ENCODE data around the gene SYT3.
A peak's percentile ranks its signal among the peaks of the same experiment; 100 is the strongest.

SYT3 gene, protein sequence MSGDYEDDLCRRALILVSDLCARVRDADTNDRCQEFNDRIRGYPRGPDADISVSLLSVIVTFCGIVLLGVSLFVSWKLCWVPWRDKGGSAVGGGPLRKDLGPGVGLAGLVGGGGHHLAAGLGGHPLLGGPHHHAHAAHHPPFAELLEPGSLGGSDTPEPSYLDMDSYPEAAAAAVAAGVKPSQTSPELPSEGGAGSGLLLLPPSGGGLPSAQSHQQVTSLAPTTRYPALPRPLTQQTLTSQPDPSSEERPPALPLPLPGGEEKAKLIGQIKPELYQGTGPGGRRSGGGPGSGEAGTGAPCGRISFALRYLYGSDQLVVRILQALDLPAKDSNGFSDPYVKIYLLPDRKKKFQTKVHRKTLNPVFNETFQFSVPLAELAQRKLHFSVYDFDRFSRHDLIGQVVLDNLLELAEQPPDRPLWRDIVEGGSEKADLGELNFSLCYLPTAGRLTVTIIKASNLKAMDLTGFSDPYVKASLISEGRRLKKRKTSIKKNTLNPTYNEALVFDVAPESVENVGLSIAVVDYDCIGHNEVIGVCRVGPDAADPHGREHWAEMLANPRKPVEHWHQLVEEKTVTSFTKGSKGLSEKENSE

DNA sequence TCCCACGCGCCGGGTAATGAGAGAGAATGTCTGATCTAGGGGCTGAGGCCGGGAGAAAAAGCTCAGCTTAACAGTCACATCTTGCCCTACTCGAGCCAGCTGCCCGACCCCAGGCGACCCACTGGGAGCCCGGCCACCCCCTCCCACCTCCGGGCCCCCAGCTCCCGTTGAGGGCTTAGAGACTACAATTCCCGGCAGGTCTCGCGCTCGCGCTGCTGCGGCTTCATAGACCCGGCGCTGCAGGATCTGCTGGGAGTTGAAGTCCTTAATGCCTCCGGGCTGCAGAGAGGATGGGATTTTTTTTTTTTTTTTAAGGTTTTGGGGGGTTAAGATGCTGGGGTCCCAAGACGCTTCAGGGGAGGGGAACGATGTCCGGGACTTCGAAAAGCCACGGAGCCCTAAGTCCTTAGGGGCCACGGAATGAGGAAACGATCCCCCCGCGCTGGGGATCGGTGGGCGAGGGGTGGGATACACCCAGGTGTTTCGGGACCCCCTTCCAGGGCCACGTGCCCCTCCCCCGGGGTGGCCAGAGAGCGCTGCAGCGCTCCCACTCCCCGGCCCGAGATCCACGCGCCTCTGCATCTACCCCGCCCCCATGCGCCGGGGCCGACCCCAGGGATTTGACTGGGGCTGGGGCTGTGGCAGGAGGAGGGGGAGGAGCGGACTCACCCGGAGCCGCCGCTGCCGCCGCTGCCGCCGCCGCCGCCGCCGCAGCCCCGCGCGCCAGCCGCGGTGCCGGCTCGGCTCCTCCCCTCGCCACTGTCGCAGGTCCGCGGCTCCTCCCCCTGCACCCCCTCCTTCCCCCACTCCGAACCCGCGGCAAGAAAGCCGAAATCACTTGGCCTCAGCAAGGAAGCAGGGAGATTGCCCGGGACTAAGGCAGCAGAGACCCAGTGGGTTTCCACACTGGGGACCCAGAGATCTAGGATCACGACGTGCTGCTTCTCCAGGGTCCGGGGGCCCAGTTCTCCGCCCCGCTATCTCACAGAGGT, at the start of gene SYT3:
TSS of gene SYT3 (minus strand) at position 761 of the 992 bp plus-strand sequence. CDS start 2,470 bp downstream, outside the sequence.
- ChIA-PET POLR2A (interaction anchor here (0.6 kb wide), 2 partner anchors 10 to 19 kb away, joined by 3 to 4 read pairs; partner anchors contain the start of gene C19orf81), CTCF (no interaction called here)
- TF ChIP-seq ZNF384 (IDR thresholded peaks at IDR 0.05) = peak; percentile 94
- TF ChIP-seq L3MBTL2 (conservative IDR thresholded peaks at IDR 0.05) = peak; percentile 62
- peak; percentile 90 for TF ChIP-seq SUZ12 (IDR thresholded peaks at IDR 0.05)
- no peak for TF ChIP-seq FOXA1 (IDR thresholded peaks at IDR 0.05)
- peak; percentile 82 for DNase-seq (ENCODE audit: extremely low spot score)

DNA sequence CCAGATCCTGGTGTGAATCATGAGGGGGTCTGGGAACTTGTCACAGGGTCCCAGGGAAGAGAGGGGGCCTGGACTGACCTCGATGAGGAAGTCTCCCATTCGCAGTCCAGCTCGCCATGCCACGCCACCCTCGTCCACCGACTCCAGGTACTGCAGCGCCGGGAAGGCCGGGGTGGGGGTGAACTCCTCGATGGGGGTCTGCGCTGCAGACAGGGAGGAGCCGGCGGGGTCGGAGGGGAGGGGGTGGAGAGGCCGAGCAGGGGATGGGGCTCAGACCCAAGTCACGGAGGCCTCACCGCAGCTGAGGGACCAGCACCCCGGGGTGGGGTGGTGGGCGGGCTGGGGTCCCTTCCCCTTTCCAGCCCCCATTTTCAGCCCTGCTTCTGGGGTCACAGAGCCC, 49.1 kb upstream of the SYT3 start:
- POLR2A ChIA-PET = no interaction called here
- TF ChIP-seq ZNF384 (IDR thresholded peaks at IDR 0.05) = no peak
- no peak for TF ChIP-seq ARNT (IDR thresholded peaks at IDR 0.05)
- TF ChIP-seq ELF4 (IDR thresholded peaks at IDR 0.05) = no peak
- TF ChIP-seq BHLHE40 (IDR thresholded peaks at IDR 0.05; ENCODE audit: borderline replicate concordance) = no peak
- TF ChIP-seq SUZ12 (IDR thresholded peaks at IDR 0.05) = no peak
- TF ChIP-seq SP1 (IDR thresholded peaks at IDR 0.05) = no peak
- no peak for TF ChIP-seq LEF1 (IDR thresholded peaks at IDR 0.05; ENCODE audit: borderline replicate concordance)
- no peak for TF ChIP-seq TARDBP (IDR thresholded peaks at IDR 0.05)
- no peak for TF ChIP-seq FOXK2 (IDR thresholded peaks at IDR 0.05)
- no peak for TF ChIP-seq HDGF (IDR thresholded peaks at IDR 0.05; ENCODE audit: borderline replicate concordance)
- no peak for TF ChIP-seq FOXA1 (IDR thresholded peaks at IDR 0.05)
- TF ChIP-seq, protein P1, sequence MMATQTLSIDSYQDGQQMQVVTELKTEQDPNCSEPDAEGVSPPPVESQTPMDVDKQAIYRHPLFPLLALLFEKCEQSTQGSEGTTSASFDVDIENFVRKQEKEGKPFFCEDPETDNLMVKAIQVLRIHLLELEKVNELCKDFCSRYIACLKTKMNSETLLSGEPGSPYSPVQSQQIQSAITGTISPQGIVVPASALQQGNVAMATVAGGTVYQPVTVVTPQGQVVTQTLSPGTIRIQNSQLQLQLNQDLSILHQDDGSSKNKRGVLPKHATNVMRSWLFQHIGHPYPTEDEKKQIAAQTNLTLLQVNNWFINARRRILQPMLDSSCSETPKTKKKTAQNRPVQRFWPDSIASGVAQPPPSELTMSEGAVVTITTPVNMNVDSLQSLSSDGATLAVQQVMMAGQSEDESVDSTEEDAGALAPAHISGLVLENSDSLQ (IDR thresholded peaks at IDR 0.05) = no peak
- no peak for TF ChIP-seq CTBP1 (IDR thresholded peaks at IDR 0.05; ENCODE audit: borderline replicate concordance)
- TF ChIP-seq FOXM1 (IDR thresholded peaks at IDR 0.05; ENCODE audit: borderline replicate concordance) = no peak
- no peak for TF ChIP-seq NFRKB (IDR thresholded peaks at IDR 0.05)
- TF ChIP-seq L3MBTL2 (conservative IDR thresholded peaks at IDR 0.05) = no peak
- DNase-seq (ENCODE audit: extremely low spot score) = no peak
- CTCF ChIA-PET = no interaction called here

DNA sequence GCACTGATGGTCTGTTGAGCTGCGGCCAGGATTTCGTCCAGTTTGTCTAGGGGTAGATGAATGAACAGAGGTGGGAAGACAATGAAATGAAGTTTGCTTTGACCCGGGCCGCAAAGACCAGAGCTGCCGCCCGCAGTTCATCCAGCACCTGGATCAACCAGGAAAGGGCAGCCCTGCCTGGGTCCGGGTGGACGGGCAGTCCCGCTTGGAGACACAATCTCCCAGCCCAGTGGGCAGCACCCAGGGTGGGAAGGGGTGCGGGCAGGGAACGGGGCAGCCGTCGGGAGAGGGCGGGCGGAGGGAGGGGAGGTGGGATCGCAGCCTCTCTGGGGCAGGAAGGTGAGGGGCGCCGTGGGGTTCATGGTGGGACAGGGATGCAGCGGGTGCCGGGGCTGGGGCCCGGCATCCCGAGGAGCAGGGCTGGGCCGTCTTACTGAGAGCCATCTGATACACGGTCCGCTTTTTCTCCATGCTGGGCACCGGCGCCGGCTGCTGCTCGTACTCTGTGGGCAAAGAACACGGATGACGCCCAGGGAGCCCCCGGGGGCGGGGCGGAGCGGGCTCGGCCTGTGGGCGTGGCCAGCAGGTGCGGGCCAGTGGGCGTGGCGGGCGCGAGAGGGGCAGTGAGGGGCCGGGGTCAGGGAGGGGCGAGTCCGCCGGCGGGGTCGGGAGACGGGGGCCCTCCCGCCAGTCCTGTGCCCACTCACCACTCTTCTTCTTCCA, 46.8 kb upstream of the SYT3 start:
- no peak for TF ChIP-seq SUZ12 (IDR thresholded peaks at IDR 0.05)
- no peak for TF ChIP-seq FOXK2 (IDR thresholded peaks at IDR 0.05)
- no peak for TF ChIP-seq NFRKB (IDR thresholded peaks at IDR 0.05)
- no peak for TF ChIP-seq SP1 (IDR thresholded peaks at IDR 0.05)
- no peak for TF ChIP-seq ZNF384 (IDR thresholded peaks at IDR 0.05)
- TF ChIP-seq ELF4 (IDR thresholded peaks at IDR 0.05) = no peak
- TF ChIP-seq BHLHE40 (IDR thresholded peaks at IDR 0.05; ENCODE audit: borderline replicate concordance) = no peak
- TF ChIP-seq FOXA1 (IDR thresholded peaks at IDR 0.05) = no peak
- no peak for TF ChIP-seq FOXM1 (IDR thresholded peaks at IDR 0.05; ENCODE audit: borderline replicate concordance)
- TF ChIP-seq, protein P1 (IDR thresholded peaks at IDR 0.05) = no peak
- no peak for TF ChIP-seq ARNT (IDR thresholded peaks at IDR 0.05)
- TF ChIP-seq L3MBTL2 (conservative IDR thresholded peaks at IDR 0.05) = no peak
- TF ChIP-seq CTBP1 (IDR thresholded peaks at IDR 0.05; ENCODE audit: borderline replicate concordance) = no peak
- TF ChIP-seq HDGF (IDR thresholded peaks at IDR 0.05; ENCODE audit: borderline replicate concordance) = no peak
- no peak for TF ChIP-seq TARDBP (IDR thresholded peaks at IDR 0.05)
- no peak for TF ChIP-seq LEF1 (IDR thresholded peaks at IDR 0.05; ENCODE audit: borderline replicate concordance)
- POLR2A ChIA-PET = no interaction called here
- CTCF ChIA-PET = no interaction called here
- DNase-seq (ENCODE audit: extremely low spot score) = no peak

DNA sequence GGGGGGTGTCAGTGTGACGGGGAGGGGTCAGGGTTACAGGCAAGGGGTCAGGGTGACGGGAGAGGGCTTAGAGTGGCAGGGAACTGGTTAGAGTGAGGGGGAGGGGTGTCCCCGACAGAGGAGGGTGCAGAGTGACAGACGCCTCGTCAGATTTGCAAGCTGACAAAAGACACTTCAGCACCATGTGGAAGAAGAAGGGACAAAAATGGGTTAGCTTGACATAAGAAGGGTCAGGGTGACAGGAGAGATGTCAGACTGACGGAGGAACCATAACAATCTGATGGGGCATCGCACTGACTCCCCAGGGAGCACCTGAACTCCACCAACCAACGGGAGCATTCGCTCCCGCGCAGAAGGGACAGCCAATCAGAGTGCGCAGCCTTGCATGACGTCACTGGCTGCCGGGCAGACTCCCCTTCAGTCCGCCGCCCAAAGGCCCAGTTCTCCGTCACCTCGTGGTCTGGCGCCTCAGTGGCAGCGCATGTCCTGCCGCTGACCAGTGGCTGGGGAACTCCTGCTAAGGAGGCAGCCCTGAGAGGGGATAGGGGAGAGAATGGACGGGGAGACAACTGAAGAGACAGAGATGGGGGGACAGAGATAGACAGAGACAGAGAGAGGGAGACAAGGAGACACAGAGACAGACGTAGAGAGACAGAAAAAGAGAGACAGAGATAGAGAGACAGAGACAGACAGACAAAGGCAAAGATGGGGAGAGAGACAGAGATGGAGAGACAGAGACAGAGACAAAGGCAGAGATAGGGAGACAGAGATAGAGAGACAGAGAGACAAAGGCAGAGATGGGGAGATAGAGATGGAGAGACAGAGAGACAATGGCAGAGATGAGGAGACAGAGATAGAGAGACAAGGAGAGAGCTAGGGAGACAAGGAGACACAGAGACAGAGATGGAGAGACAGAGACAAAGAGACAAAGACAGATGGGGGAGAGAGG, 39.8 kb upstream of the SYT3 start:
- ChIA-PET CTCF (no interaction called here), POLR2A (no interaction called here)
- peak; percentile 99 for DNase-seq (ENCODE audit: extremely low spot score)
- peak; percentile 96 for TF ChIP-seq L3MBTL2 (conservative IDR thresholded peaks at IDR 0.05)
- TF ChIP-seq, protein P1 (IDR thresholded peaks at IDR 0.05) = peak; percentile 69
- TF ChIP-seq HDGF (IDR thresholded peaks at IDR 0.05; ENCODE audit: borderline replicate concordance) = no peak

Data from HEK293T (cell line).